ENCODE results near the gene LRP2BP. TPM values are rescaled to one million over a fixed set of nuclear protein-coding genes. Genes with fewer than 3 reads are reported as not detected.

Gene LRP2BP
- polyA plus RNA-seq, 1 donor from 2014 or later: 1.1 TPM

DNA sequence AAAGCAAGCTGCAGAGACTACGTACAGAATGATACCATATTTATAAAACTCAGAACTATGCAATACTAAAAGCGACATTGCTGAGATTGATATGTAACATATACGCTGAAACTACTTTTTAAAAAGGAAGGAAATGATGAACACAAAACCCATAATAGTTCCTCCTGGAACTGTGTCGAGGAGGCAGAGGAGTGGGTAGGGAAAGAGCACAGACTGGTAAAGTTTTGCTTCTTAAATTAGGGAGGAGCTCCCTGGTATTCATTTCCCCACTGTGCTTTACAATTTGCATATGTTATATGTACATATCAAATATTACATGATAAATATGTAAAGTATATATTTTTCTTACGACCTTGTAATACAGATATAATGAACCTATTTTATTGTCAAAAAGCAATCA, 16.1 kb upstream of the LRP2BP start:
- H3K4me2 ChIP-seq (ENCODE audit: low read length): no peak overlapping the region
- no peak overlapping the region for H3K9ac ChIP-seq (ENCODE audit: low read length)
- H4K20me1 ChIP-seq (ENCODE audit: insufficient read depth): no peaks in the 10 kb centered on the region
- H3K4me3 ChIP-seq (ENCODE audit: low read length): no peak overlapping the region
- TF ChIP-seq POLR2AphosphoS5 (IDR thresholded peaks at IDR 0.05) (no peak), MXI1 (conservative IDR thresholded peaks at IDR 0.05; ENCODE audit: poor library complexity, severe bottlenecking) (no peak), EZH2 (IDR thresholded peaks at IDR 0.05; ENCODE audit: borderline replicate concordance, insufficient read depth, low read length, poor library complexity, severe bottlenecking) (no peak), SMC3 (conservative IDR thresholded peaks at IDR 0.05; ENCODE audit: poor library complexity) (no peak), EP300 (conservative IDR thresholded peaks at IDR 0.05; ENCODE audit: poor library complexity, severe bottlenecking) (no peak), RAD21 (conservative IDR thresholded peaks at IDR 0.05) (no peak), TAF1 (IDR thresholded peaks at IDR 0.05; ENCODE audit: low read depth) (no peak)
- TF ChIP-seq, protein P1, sequence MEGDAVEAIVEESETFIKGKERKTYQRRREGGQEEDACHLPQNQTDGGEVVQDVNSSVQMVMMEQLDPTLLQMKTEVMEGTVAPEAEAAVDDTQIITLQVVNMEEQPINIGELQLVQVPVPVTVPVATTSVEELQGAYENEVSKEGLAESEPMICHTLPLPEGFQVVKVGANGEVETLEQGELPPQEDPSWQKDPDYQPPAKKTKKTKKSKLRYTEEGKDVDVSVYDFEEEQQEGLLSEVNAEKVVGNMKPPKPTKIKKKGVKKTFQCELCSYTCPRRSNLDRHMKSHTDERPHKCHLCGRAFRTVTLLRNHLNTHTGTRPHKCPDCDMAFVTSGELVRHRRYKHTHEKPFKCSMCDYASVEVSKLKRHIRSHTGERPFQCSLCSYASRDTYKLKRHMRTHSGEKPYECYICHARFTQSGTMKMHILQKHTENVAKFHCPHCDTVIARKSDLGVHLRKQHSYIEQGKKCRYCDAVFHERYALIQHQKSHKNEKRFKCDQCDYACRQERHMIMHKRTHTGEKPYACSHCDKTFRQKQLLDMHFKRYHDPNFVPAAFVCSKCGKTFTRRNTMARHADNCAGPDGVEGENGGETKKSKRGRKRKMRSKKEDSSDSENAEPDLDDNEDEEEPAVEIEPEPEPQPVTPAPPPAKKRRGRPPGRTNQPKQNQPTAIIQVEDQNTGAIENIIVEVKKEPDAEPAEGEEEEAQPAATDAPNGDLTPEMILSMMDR (IDR thresholded peaks at IDR 0.05; ENCODE audit: poor library complexity, severe bottlenecking): no peak
- TF ChIP-seq, protein P2, sequence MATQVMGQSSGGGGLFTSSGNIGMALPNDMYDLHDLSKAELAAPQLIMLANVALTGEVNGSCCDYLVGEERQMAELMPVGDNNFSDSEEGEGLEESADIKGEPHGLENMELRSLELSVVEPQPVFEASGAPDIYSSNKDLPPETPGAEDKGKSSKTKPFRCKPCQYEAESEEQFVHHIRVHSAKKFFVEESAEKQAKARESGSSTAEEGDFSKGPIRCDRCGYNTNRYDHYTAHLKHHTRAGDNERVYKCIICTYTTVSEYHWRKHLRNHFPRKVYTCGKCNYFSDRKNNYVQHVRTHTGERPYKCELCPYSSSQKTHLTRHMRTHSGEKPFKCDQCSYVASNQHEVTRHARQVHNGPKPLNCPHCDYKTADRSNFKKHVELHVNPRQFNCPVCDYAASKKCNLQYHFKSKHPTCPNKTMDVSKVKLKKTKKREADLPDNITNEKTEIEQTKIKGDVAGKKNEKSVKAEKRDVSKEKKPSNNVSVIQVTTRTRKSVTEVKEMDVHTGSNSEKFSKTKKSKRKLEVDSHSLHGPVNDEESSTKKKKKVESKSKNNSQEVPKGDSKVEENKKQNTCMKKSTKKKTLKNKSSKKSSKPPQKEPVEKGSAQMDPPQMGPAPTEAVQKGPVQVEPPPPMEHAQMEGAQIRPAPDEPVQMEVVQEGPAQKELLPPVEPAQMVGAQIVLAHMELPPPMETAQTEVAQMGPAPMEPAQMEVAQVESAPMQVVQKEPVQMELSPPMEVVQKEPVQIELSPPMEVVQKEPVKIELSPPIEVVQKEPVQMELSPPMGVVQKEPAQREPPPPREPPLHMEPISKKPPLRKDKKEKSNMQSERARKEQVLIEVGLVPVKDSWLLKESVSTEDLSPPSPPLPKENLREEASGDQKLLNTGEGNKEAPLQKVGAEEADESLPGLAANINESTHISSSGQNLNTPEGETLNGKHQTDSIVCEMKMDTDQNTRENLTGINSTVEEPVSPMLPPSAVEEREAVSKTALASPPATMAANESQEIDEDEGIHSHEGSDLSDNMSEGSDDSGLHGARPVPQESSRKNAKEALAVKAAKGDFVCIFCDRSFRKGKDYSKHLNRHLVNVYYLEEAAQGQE (IDR thresholded peaks at IDR 0.05; ENCODE audit: borderline replicate concordance): no peak
- H2AFZ ChIP-seq (ENCODE audit: low read depth, low read length): no peak overlapping the region
- peaks cover 8% of the 10 kb centered on the region for H3K36me3 ChIP-seq (ENCODE audit: insufficient read depth, low read length)
- no peaks in the 10 kb centered on the region for H3K27me3 ChIP-seq (ENCODE audit: insufficient read depth, low read depth, low read length)
- H3K9me2 ChIP-seq (ENCODE audit: insufficient read depth, low read length): no peaks in the 10 kb centered on the region
- H3K27ac ChIP-seq (ENCODE audit: low read length): no peak overlapping the region
- no peaks in the 10 kb centered on the region for H3K9me3 ChIP-seq (ENCODE audit: low read length)
- H3K79me2 ChIP-seq (replicated peaks; ENCODE audit: insufficient read depth, low read length): no peaks in the 10 kb centered on the region
- H3F3A ChIP-seq (ENCODE audit: insufficient read depth, low read length, poor library complexity, severe bottlenecking): no peaks in the 10 kb centered on the region

DNA sequence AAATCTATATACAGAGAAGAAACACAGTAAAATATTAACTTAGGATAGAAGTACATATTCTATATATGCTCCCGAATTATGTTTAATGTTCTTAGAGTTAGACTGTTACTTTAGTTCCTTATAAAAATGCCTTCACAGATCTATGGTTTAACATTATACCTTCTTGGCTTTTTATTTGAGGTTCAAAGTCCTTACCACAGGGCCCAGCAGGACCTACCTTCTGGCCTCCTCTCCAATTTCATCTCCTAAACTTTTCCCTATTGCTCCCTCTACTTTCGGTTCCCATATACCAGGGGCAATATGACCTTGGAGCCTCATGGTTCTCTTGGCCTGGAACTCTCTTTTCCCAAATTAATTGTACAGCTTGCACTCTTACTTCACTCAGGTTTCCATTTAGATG, 12.7 kb upstream of the LRP2BP start:
- TF ChIP-seq EP300 (conservative IDR thresholded peaks at IDR 0.05; ENCODE audit: poor library complexity, severe bottlenecking) (no peak), EZH2 (IDR thresholded peaks at IDR 0.05; ENCODE audit: borderline replicate concordance, insufficient read depth, low read length, poor library complexity, severe bottlenecking) (no peak), RAD21 (conservative IDR thresholded peaks at IDR 0.05) (no peak), SMC3 (conservative IDR thresholded peaks at IDR 0.05; ENCODE audit: poor library complexity) (no peak), MXI1 (conservative IDR thresholded peaks at IDR 0.05; ENCODE audit: poor library complexity, severe bottlenecking) (no peak), POLR2AphosphoS5 (IDR thresholded peaks at IDR 0.05) (no peak), TAF1 (IDR thresholded peaks at IDR 0.05; ENCODE audit: low read depth) (no peak)
- TF ChIP-seq, protein P2 (IDR thresholded peaks at IDR 0.05; ENCODE audit: borderline replicate concordance): no peak
- TF ChIP-seq, protein P1 (IDR thresholded peaks at IDR 0.05; ENCODE audit: poor library complexity, severe bottlenecking): no peak
- Histone ChIP-seq H3K36me3 (ENCODE audit: insufficient read depth, low read length) (peaks cover 8% of the 10 kb centered on the region), H4K20me1 (ENCODE audit: insufficient read depth) (no peaks in the 10 kb centered on the region), H3K9ac (ENCODE audit: low read length) (no peak overlapping the region), H3F3A (ENCODE audit: insufficient read depth, low read length, poor library complexity, severe bottlenecking) (no peaks in the 10 kb centered on the region), H3K79me2 (replicated peaks; ENCODE audit: insufficient read depth, low read length) (no peaks in the 10 kb centered on the region), H3K9me2 (ENCODE audit: insufficient read depth, low read length) (no peaks in the 10 kb centered on the region), H3K27me3 (ENCODE audit: insufficient read depth, low read depth, low read length) (no peaks in the 10 kb centered on the region), H3K9me3 (ENCODE audit: low read length) (no peaks in the 10 kb centered on the region), H3K27ac (ENCODE audit: low read length) (no peak overlapping the region), H3K4me3 (ENCODE audit: low read length) (no peak overlapping the region), H2AFZ (ENCODE audit: low read depth, low read length) (no peak overlapping the region), H3K4me2 (ENCODE audit: low read length) (no peak overlapping the region)

Data from neural cell (in vitro differentiated cells).